Measurements from ENCODE around the gene BCL6. TPM values are rescaled to one million over a fixed set of nuclear protein-coding genes. Genes with fewer than 3 reads are reported as not detected.

BCL6 gene
- total RNA-seq, 1 experiment from 2014 or later, result 21.5 TPM

- ChIA-PET CTCF (interaction anchor here (0.6 to 3.8 kb wide), 8 partner anchors 10 to 1695 kb away, joined by 3 to 57 read pairs (median 4); no protein-coding TSS in a partner anchor), POLR2A (interaction anchor here (0.5 to 0.6 kb wide), 4 partner anchors 523 to 1562 kb away, joined by 3 to 7 read pairs (median 5); no protein-coding TSS in a partner anchor)
- intact Hi-C loops (cut with micrococcal nuclease; ENCODE audit: unreplicated experiment) (loop anchor here (2.0 kb wide), 1 partner anchor 1411 kb away; no protein-coding TSS in a partner anchor), in situ Hi-C loops (cut with HindIII; ENCODE audit: low pct_unique_long_range_greater_than_20kb, low sequenced_read_pairs) (loop anchor here (25.0 kb wide), 1 partner anchor 550 kb away; no protein-coding TSS in a partner anchor)
- Histone ChIP-seq H3K4me1 (ENCODE audit: control insufficient read depth, insufficient read depth, low read length) (peaks cover 41% of the 10 kb centered on the region), H3K27ac (ENCODE audit: low read length) (peak overlapping the region; percentile 79), H3K9me3 (ENCODE audit: control insufficient read depth, insufficient read depth, low read depth, low read length) (no peaks in the 10 kb centered on the region), H3K27me3 (ENCODE audit: control insufficient read depth, insufficient read depth, low read length) (no peaks in the 10 kb centered on the region), H3K4me3 (ENCODE audit: low read depth in 2 of 2, low read length in 2 of 2) (peak overlapping the region; percentile 59 to 94), H3K36me3 (ENCODE audit: control insufficient read depth, insufficient read depth, low read length) (no peaks in the 10 kb centered on the region)
- ATAC-seq (peak; percentile 7; the same call in 1 of the 2 replicates), DNase-seq (ENCODE audit: low read depth, low spot score) (no peak)
- no TSS peak for BruUV-seq (replicated peaks)
- TF ChIP-seq CTCF (IDR thresholded peaks at IDR 0.05) (no peak), REST (IDR thresholded peaks at IDR 0.05; ENCODE audit: insufficient read depth in 1 of 2, low read depth in 2 of 2, low read length in 1 of 2) (no peak), POLR2AphosphoS5 (IDR thresholded peaks at IDR 0.05; ENCODE audit: low read depth, low read length) (no peak), TCF7L2 (IDR thresholded peaks at IDR 0.05; ENCODE audit: low read depth, low read length) (no peak), SIN3A (IDR thresholded peaks at IDR 0.05; ENCODE audit: borderline replicate concordance, insufficient read depth, low read depth, low read length) (0 out of 2 replicates have a peak, but pooled peaks have one; percentile 67)
Observed at GRCh38 chr3:187737368-187738070, 7.7 kb downstream of the BCL6 start.

- in situ Hi-C loops (cut with HindIII; ENCODE audit: low pct_unique_long_range_greater_than_20kb, low sequenced_read_pairs), result loop anchor here (25.0 kb wide), 1 partner anchor 550 kb away; no protein-coding TSS in a partner anchor
- CTCF ChIA-PET, result interaction anchor here (0.6 to 0.7 kb wide), 4 partner anchors 10 to 1696 kb away, joined by 3 to 7 read pairs (median 4); no protein-coding TSS in a partner anchor
- peak overlapping the region; percentile 79 for H3K27ac ChIP-seq (ENCODE audit: low read length)
- ATAC-seq (no peak), DNase-seq (ENCODE audit: low read depth, low spot score) (no peak)
- H3K9me3 ChIP-seq (ENCODE audit: control insufficient read depth, insufficient read depth, low read depth, low read length), result no peaks in the 10 kb centered on the region
- POLR2A ChIA-PET, result interaction anchor here (0.6 kb wide), 3 partner anchors 524 to 1562 kb away, joined by 4 to 7 read pairs (median 6); no protein-coding TSS in a partner anchor
- no peaks in the 10 kb centered on the region for H3K36me3 ChIP-seq (ENCODE audit: control insufficient read depth, insufficient read depth, low read length)
- H3K4me1 ChIP-seq (ENCODE audit: control insufficient read depth, insufficient read depth, low read length), result peaks cover 36% of the 10 kb centered on the region
- TF ChIP-seq TCF7L2 (IDR thresholded peaks at IDR 0.05; ENCODE audit: low read depth, low read length) (no peak), REST (IDR thresholded peaks at IDR 0.05; ENCODE audit: insufficient read depth in 1 of 2, low read depth in 2 of 2, low read length in 1 of 2) (no peak), SIN3A (IDR thresholded peaks at IDR 0.05; ENCODE audit: borderline replicate concordance, insufficient read depth, low read depth, low read length) (no peak), POLR2AphosphoS5 (IDR thresholded peaks at IDR 0.05; ENCODE audit: low read depth, low read length) (no peak), CTCF (IDR thresholded peaks at IDR 0.05) (no peak)
- intact Hi-C loops (cut with micrococcal nuclease; ENCODE audit: unreplicated experiment), result no loop called here
- no peaks in the 10 kb centered on the region for H3K27me3 ChIP-seq (ENCODE audit: control insufficient read depth, insufficient read depth, low read length)
- peak overlapping the region in 1 of 2 experiments; percentile 94; a peak in 2 of 4 replicates for H3K4me3 ChIP-seq (ENCODE audit: low read depth in 2 of 2, low read length in 2 of 2)
- no TSS peak for BruUV-seq (replicated peaks)
Observed at GRCh38 chr3:187737006-187737367, 8.3 kb downstream of the BCL6 start.
